ENCODE measurements around the gene SMYD1.
A peak's percentile ranks its signal among the peaks of the same experiment; 100 is the strongest.

The SMYD1 gene

DNA sequence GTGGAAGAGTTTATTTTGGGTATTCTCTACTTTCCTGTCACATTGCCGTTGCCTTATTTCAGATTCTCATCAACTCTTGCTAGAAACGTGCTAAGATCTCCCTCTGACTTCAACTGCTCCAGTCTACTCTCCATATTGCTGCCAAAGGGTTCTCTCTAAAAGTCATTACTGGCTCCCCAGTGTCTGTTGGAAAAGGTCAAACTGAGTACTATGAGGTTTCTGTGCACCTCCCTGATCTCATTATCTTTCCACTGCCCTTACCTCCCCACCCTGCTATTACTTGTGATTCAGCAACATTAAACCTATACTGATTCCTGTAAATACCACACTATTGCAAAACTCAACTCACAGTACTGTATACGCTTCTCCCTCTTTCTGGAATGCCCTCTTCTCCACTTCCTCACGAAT lies 10.2 kb upstream of the SMYD1 start:
- H3K4me3 ChIP-seq (ENCODE audit: low read depth in 1 of 2, low read length in 2 of 2): no peak overlapping the region
- H3K4me1 ChIP-seq (ENCODE audit: control insufficient read depth in 1 of 2, insufficient read depth in 2 of 2, low read length in 2 of 2): peaks cover 16 to 21% of the 10 kb centered on the region in 2 donors
- no peaks in the 10 kb centered on the region for H3K9me3 ChIP-seq (ENCODE audit: control insufficient read depth in 1 of 2, low read length in 2 of 2)
- no peak overlapping the region for H3K27ac ChIP-seq (ENCODE audit: low read length)
- H3K27me3 ChIP-seq (ENCODE audit: low read depth, low read length): no peaks in the 10 kb centered on the region
- H3K36me3 ChIP-seq (ENCODE audit: control insufficient read depth in 1 of 2, insufficient read depth in 2 of 2, low read length in 2 of 2): no peaks in the 10 kb centered on the region

GRCh38 chr2:88058191-88058590 lies 9.4 kb upstream of the SMYD1 start:
- H3K4me3 ChIP-seq (ENCODE audit: low read depth in 1 of 2, low read length in 2 of 2): no peak overlapping the region
- H3K9me3 ChIP-seq (ENCODE audit: control insufficient read depth in 1 of 2, low read length in 2 of 2): no peaks in the 10 kb centered on the region
- no peak overlapping the region for H3K27ac ChIP-seq (ENCODE audit: low read length)
- no peaks in the 10 kb centered on the region for H3K36me3 ChIP-seq (ENCODE audit: control insufficient read depth in 1 of 2, insufficient read depth in 2 of 2, low read length in 2 of 2)
- H3K4me1 ChIP-seq (ENCODE audit: control insufficient read depth in 1 of 2, insufficient read depth in 2 of 2, low read length in 2 of 2): peaks cover 15 to 16% of the 10 kb centered on the region in 2 donors
- no peaks in the 10 kb centered on the region for H3K27me3 ChIP-seq (ENCODE audit: low read depth, low read length)

DNA sequence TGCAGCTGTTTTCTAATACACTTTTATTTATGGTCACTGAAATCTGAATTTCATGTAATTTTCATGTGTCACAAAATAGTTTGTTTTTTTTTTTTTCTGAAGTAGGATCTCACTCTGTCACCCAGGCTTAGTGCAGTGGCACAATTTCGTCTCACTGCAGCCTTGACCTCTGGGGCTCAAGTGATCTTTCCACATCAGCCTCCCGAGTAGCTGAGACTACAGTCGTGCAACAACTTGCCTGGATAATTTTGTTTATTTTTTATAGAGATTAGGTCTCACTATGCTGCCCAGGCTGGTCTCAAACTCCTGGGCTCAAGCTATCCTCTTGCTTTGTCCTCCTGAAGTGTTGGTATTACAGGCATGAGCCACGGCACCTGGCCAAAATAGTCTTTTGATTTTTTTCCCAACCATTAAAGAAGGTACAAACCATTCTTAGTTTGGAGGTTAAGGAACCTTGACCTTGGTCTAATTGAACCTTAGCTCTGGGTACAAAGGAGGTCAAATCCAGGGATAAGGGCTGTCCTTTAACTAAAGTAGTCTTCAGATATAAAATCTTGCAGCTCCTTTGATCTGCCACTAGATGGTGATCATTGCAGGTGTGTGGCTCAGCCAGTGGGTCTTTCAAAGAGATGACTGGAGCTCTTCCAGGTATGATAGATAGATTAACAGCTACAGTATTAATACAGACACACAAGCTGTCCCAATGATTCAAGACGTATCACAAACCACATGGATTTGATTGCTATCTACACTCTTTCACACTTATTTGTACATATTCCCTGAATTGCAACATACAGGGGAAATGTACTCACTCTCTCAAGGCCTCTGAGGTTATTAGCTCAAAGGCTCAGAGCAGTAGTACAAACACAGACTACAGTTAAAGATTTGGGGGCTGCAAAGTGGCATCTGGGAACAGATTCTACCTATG lies 7.4 kb upstream of the SMYD1 start:
- H3K9me3 ChIP-seq (ENCODE audit: control insufficient read depth in 1 of 2, low read length in 2 of 2): no peaks in the 10 kb centered on the region
- H3K27ac ChIP-seq (ENCODE audit: low read length): peak overlapping the region; percentile 3
- H3K36me3 ChIP-seq (ENCODE audit: control insufficient read depth in 1 of 2, insufficient read depth in 2 of 2, low read length in 2 of 2): no peaks in the 10 kb centered on the region

GRCh38 chr2:88060907-88061275 lies 6.7 kb upstream of the SMYD1 start:
- no peaks in the 10 kb centered on the region for H3K27me3 ChIP-seq (ENCODE audit: low read depth, low read length)
- H3K27ac ChIP-seq (ENCODE audit: low read length): peak overlapping the region; percentile 3
- H3K4me1 ChIP-seq (ENCODE audit: control insufficient read depth in 1 of 2, insufficient read depth in 2 of 2, low read length in 2 of 2): peaks cover 0 to 8% of the 10 kb centered on the region in 2 donors
- no peaks in the 10 kb centered on the region for H3K36me3 ChIP-seq (ENCODE audit: control insufficient read depth in 1 of 2, insufficient read depth in 2 of 2, low read length in 2 of 2)
- H3K4me3 ChIP-seq (ENCODE audit: low read depth in 1 of 2, low read length in 2 of 2): no peak overlapping the region
- no peaks in the 10 kb centered on the region for H3K9me3 ChIP-seq (ENCODE audit: control insufficient read depth in 1 of 2, low read length in 2 of 2)

More for the DNA sequence above, 7.4 kb upstream of the SMYD1 start:
- peaks cover 0 to 8% of the 10 kb centered on the region in 2 donors for H3K4me1 ChIP-seq (ENCODE audit: control insufficient read depth in 1 of 2, insufficient read depth in 2 of 2, low read length in 2 of 2)
- H3K4me3 ChIP-seq (ENCODE audit: low read depth in 1 of 2, low read length in 2 of 2): no peak overlapping the region
- no peaks in the 10 kb centered on the region for H3K27me3 ChIP-seq (ENCODE audit: low read depth, low read length)

- Histone ChIP-seq H3K36me3 (ENCODE audit: control insufficient read depth in 1 of 2, insufficient read depth in 2 of 2, low read length in 2 of 2) (no peaks in the 10 kb centered on the region), H3K9me3 (ENCODE audit: control insufficient read depth in 1 of 2, low read length in 2 of 2) (no peaks in the 10 kb centered on the region), H3K27me3 (ENCODE audit: low read depth, low read length) (no peaks in the 10 kb centered on the region), H3K27ac (ENCODE audit: low read length) (no peak overlapping the region), H3K4me3 (ENCODE audit: low read depth in 1 of 2, low read length in 2 of 2) (no peak overlapping the region), H3K4me1 (ENCODE audit: control insufficient read depth in 1 of 2, insufficient read depth in 2 of 2, low read length in 2 of 2) (peaks cover 0 to 4% of the 10 kb centered on the region in 2 donors)
Observed at GRCh38 chr2:88061295-88061694, 6.3 kb upstream of the SMYD1 start.

DNA sequence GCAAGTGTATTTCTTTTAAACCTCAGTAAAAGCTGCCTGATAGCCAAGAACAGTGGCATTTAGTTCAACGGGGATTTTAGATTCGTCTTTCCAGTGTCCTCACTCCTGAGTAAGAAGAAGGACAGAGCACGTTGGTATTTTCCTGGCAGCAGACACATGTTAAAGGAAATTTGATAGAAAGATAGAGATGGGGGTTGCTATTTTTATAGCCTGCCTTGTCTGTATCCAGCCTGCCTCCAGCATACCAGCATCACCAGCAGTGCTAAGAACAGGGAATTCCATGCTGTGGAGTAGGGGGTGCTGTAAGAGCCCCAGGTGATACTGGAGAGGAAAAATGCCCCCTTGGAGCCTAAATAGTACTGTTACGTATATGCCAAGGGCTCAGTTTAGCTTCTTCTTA lies 1.1 kb upstream of the SMYD1 start:
- H3K9me3 ChIP-seq (ENCODE audit: control insufficient read depth in 1 of 2, low read length in 2 of 2): no peaks in the 10 kb centered on the region
- no peaks in the 10 kb centered on the region for H3K4me1 ChIP-seq (ENCODE audit: control insufficient read depth in 1 of 2, insufficient read depth in 2 of 2, low read length in 2 of 2)
- no peak overlapping the region for H3K4me3 ChIP-seq (ENCODE audit: low read depth in 1 of 2, low read length in 2 of 2)
- H3K27ac ChIP-seq (ENCODE audit: low read length): peak overlapping the region; percentile 31
- H3K27me3 ChIP-seq (ENCODE audit: low read depth, low read length): no peaks in the 10 kb centered on the region
- H3K36me3 ChIP-seq (ENCODE audit: control insufficient read depth in 1 of 2, insufficient read depth in 2 of 2, low read length in 2 of 2): no peaks in the 10 kb centered on the region

DNA sequence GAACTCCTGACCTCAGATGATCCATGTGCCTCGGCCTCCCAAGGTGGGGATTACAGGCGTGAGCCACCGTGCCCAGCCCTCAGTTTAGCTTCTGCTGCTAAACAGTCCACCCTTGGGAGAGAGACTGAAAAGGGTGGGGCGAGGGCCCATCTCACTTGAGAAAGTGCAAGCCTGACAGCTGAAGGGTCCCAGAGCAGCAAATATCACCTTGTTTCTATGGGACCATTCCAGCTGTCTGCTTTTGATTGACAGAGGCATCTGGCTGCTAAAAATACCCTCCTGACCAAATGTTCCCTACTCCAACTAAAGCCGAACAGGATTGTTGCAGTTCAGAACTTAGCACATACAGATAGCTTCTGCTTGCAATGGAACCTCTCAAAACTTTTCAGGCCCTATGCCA lies 436 bp upstream of the SMYD1 start:
- H3K4me3 ChIP-seq (ENCODE audit: low read depth in 1 of 2, low read length in 2 of 2): peak overlapping the region; percentile 45 to 55
- H3K4me1 ChIP-seq (ENCODE audit: control insufficient read depth in 1 of 2, insufficient read depth in 2 of 2, low read length in 2 of 2): no peaks in the 10 kb centered on the region
- H3K27ac ChIP-seq (ENCODE audit: low read length): peak overlapping the region; percentile 45
- no peaks in the 10 kb centered on the region for H3K27me3 ChIP-seq (ENCODE audit: low read depth, low read length)
- H3K36me3 ChIP-seq (ENCODE audit: control insufficient read depth in 1 of 2, insufficient read depth in 2 of 2, low read length in 2 of 2): no peaks in the 10 kb centered on the region
- no peaks in the 10 kb centered on the region for H3K9me3 ChIP-seq (ENCODE audit: control insufficient read depth in 1 of 2, low read length in 2 of 2)

DNA sequence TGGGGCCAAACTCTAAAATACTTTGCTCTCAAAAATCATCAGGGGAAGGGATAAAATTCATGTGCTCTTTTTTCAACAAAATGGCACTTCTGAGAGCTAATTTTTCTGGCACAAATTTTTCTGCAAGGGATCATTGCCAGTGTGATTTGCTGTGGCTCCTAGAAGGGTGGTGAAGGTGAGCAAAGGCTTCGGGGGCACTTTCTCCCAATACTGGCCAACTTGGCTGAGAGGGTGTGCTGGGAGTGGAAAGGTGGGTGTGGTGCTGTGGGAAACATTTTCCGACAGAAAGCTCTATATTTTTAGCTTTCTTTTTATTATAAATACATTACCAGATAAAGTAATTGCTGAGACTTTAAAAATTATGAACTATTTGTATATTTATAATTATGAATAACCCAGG lies 419 bp downstream of the SMYD1 start:
- no peaks in the 10 kb centered on the region for H3K27me3 ChIP-seq (ENCODE audit: low read depth, low read length)
- H3K9me3 ChIP-seq (ENCODE audit: control insufficient read depth in 1 of 2, low read length in 2 of 2): no peaks in the 10 kb centered on the region
- H3K27ac ChIP-seq (ENCODE audit: low read length): peak overlapping the region; percentile 45
- H3K36me3 ChIP-seq (ENCODE audit: control insufficient read depth in 1 of 2, insufficient read depth in 2 of 2, low read length in 2 of 2): no peaks in the 10 kb centered on the region
- H3K4me3 ChIP-seq (ENCODE audit: low read depth in 1 of 2, low read length in 2 of 2): peak overlapping the region; percentile 45 to 55
- no peaks in the 10 kb centered on the region for H3K4me1 ChIP-seq (ENCODE audit: control insufficient read depth in 1 of 2, insufficient read depth in 2 of 2, low read length in 2 of 2)

GRCh38 chr2:88069117-88069516 lies 1.5 kb downstream of the SMYD1 start:
- Histone ChIP-seq H3K27me3 (ENCODE audit: low read depth, low read length) (no peaks in the 10 kb centered on the region), H3K4me3 (ENCODE audit: low read depth in 1 of 2, low read length in 2 of 2) (peak overlapping the region; percentile 17 to 55), H3K27ac (ENCODE audit: low read length) (peak overlapping the region; percentile 78), H3K4me1 (ENCODE audit: control insufficient read depth in 1 of 2, insufficient read depth in 2 of 2, low read length in 2 of 2) (no peaks in the 10 kb centered on the region), H3K36me3 (ENCODE audit: control insufficient read depth in 1 of 2, insufficient read depth in 2 of 2, low read length in 2 of 2) (no peaks in the 10 kb centered on the region), H3K9me3 (ENCODE audit: control insufficient read depth in 1 of 2, low read length in 2 of 2) (no peaks in the 10 kb centered on the region)

GRCh38 chr2:88070055-88070454 lies 2.4 kb downstream of the SMYD1 start:
- Histone ChIP-seq H3K4me3 (ENCODE audit: low read depth in 1 of 2, low read length in 2 of 2) (peak overlapping the region in 1 of 2 donors; percentile 55), H3K36me3 (ENCODE audit: control insufficient read depth in 1 of 2, insufficient read depth in 2 of 2, low read length in 2 of 2) (no peaks in the 10 kb centered on the region), H3K9me3 (ENCODE audit: control insufficient read depth in 1 of 2, low read length in 2 of 2) (no peaks in the 10 kb centered on the region), H3K27me3 (ENCODE audit: low read depth, low read length) (no peaks in the 10 kb centered on the region), H3K4me1 (ENCODE audit: control insufficient read depth in 1 of 2, insufficient read depth in 2 of 2, low read length in 2 of 2) (no peaks in the 10 kb centered on the region), H3K27ac (ENCODE audit: low read length) (no peak overlapping the region)

GRCh38 chr2:88071365-88071764 lies 3.7 kb downstream of the SMYD1 start:
- H3K27me3 ChIP-seq (ENCODE audit: low read depth, low read length): no peaks in the 10 kb centered on the region
- no peaks in the 10 kb centered on the region for H3K36me3 ChIP-seq (ENCODE audit: control insufficient read depth in 1 of 2, insufficient read depth in 2 of 2, low read length in 2 of 2)
- peak overlapping the region; percentile 1 for H3K27ac ChIP-seq (ENCODE audit: low read length)
- peak overlapping the region in 1 of 2 donors; percentile 26 for H3K4me3 ChIP-seq (ENCODE audit: low read depth in 1 of 2, low read length in 2 of 2)
- H3K9me3 ChIP-seq (ENCODE audit: control insufficient read depth in 1 of 2, low read length in 2 of 2): no peaks in the 10 kb centered on the region
- no peaks in the 10 kb centered on the region for H3K4me1 ChIP-seq (ENCODE audit: control insufficient read depth in 1 of 2, insufficient read depth in 2 of 2, low read length in 2 of 2)

DNA sequence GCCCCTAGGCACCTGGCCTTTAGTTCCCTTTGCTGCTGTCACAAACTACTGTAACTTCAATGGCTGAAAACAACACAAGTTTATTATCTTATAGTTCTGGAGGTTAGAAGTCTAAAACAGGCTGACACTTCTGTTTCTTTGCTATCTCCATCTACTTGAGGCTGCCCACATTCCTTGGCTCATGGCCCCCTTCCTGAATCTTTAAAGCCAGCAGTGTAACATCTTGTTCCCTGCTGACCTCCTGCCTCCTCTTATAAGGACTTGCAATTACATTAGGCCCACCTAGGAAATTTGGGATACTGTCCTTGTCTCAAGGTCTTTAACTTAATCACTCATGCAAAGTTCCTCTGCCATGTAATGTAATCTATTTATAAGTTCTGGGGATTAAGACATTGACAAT lies 6.5 kb downstream of the SMYD1 start:
- H3K27me3 ChIP-seq (ENCODE audit: low read depth, low read length): no peaks in the 10 kb centered on the region
- H3K9me3 ChIP-seq (ENCODE audit: control insufficient read depth in 1 of 2, low read length in 2 of 2): no peaks in the 10 kb centered on the region
- H3K36me3 ChIP-seq (ENCODE audit: control insufficient read depth in 1 of 2, insufficient read depth in 2 of 2, low read length in 2 of 2): no peaks in the 10 kb centered on the region
- peak overlapping the region; percentile 42 for H3K27ac ChIP-seq (ENCODE audit: low read length)
- H3K4me3 ChIP-seq (ENCODE audit: low read depth in 1 of 2, low read length in 2 of 2): no peak overlapping the region
- peaks cover 0 to 15% of the 10 kb centered on the region in 2 donors for H3K4me1 ChIP-seq (ENCODE audit: control insufficient read depth in 1 of 2, insufficient read depth in 2 of 2, low read length in 2 of 2)
